SK-N-MC (cell line): Measurements from ENCODE around the gene RREB1.

ENCODE experiments used
- DNase-seq: peaks from one replicate; pipeline ENCODE4 v3.0.0-alpha.2; 2011; ENCODE audit warnings: low read depth, low spot score
- H3K27ac ChIP-seq: fragments of 200-600 bp; sonication (generic); 2 replicates; pipeline ENCODE4 v1.5.1; 2016; ENCODE audit warnings: mixed run types
- H3K36me3 ChIP-seq: fragments of 200-600 bp; sonication (generic); 2 replicates; pipeline ENCODE4 v1.6.1; 2017; ENCODE audit warnings: antibody characterized with exemption, low read length, mixed read lengths; ENCODE audit not compliant: insufficient read depth
- H3K4me3 ChIP-seq: fragments of 200-600 bp; sonication (generic); 2 replicates; pipeline ENCODE4 v1.5.1; 2016
- H3K9ac ChIP-seq: fragments of 200-600 bp; sonication (generic); 2 replicates; pipeline ENCODE4 v1.8.0; 2017; ENCODE audit warnings: mixed run types, mixed read lengths; ENCODE audit not compliant: insufficient read length
- H3K9me3 ChIP-seq: fragments of 200-600 bp; sonication (generic); 2 replicates; pipeline ENCODE4 v1.6.1; 2017; ENCODE audit warnings: low read depth, mild to moderate bottlenecking, antibody characterized with exemption, low read length, moderate library complexity, mixed read lengths
- EZH2 ChIP-seq: fragments of 200-600 bp; sonication (generic); IDR thresholded peaks from one replicate; pipeline ENCODE4 v1.6.1; 2017; ENCODE audit warnings: antibody characterized with exemption
- FOXP2 ChIP-seq: optimal IDR thresholded peaks from 2 replicates; pipeline ENCODE3; 2011; ENCODE audit warnings: mild to moderate bottlenecking, moderate library complexity; ENCODE audit not compliant: insufficient read depth; ENCODE audit errors: extremely low read length, control extremely low read depth
- POLR2AphosphoS5 ChIP-seq: IDR thresholded peaks from 2 replicates; pipeline ENCODE4 v1.6.1; 2012; ENCODE audit warnings: mild to moderate bottlenecking, low read depth, low read length, borderline replicate concordance

The RREB1 gene

GRCh38 chr6:7242835-7243178, 135.0 kb downstream of the RREB1 start:
- no peak for DNase-seq
- peak overlapping the region; percentile 54 for H3K9ac ChIP-seq
- TF ChIP-seq FOXP2 (no peak), POLR2AphosphoS5 (no peak), EZH2 (no peak)
- peak overlapping the region; percentile 96 for H3K27ac ChIP-seq
- H3K4me3 ChIP-seq, result peak overlapping the region; percentile 57
- H3K36me3 ChIP-seq, result peaks cover 47% of the 10 kb centered on the region
- H3K9me3 ChIP-seq, result no peaks in the 10 kb centered on the region

DNA sequence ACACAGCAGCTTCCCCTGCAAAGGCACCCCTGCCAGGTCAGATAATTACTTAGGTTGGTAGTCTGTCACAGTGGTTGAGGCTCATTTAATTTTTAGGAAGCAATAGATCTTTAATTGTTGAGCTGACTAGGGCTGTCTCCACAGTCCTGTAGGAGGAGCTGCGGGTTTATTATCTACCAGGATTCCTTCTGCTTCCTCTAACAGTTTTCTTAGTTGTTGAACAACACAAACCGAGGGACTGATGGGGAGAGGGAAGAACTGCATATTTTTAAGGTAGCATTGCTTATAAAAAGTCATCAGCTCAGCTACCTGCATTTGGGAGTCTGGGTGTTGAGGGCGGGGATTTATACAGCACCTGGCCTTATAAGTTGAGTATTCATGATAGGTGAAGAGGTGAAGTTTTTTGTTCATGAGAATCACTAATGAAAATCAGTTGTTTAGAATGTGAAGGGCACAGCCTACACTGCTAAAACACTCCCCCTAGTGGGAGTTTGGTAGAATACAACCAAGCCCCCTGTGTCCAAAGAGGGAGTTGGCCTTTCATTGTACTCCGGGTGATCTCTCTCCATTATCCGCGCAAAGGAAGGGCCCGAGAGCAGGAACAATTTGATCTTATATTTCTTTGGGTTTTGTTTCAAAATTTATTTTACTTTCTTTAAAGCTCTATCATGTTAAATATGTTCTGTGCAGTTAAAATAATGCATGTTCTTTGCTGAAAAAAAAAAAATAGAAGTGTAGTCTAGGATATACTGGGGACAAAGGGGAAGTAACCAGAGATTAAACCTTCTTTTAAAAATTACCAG, 135.6 kb downstream of the RREB1 start:
- H3K4me3 ChIP-seq, result peak overlapping the region; percentile 57
- H3K36me3 ChIP-seq, result peaks cover 53% of the 10 kb centered on the region
- peak; percentile 79 for DNase-seq
- H3K9me3 ChIP-seq, result no peaks in the 10 kb centered on the region
- TF ChIP-seq POLR2AphosphoS5, result no peak
- TF ChIP-seq EZH2, result no peak
- no peak for TF ChIP-seq FOXP2
- H3K9ac ChIP-seq, result peak overlapping the region; percentile 54
- peak overlapping the region; percentile 96 for H3K27ac ChIP-seq

GRCh38 chr6:7245668-7246393, 138.1 kb downstream of the RREB1 start:
- Histone ChIP-seq H3K9me3 (no peaks in the 10 kb centered on the region), H3K36me3 (peaks cover 68% of the 10 kb centered on the region), H3K4me3 (no peak overlapping the region), H3K9ac (no peak overlapping the region), H3K27ac (no peak overlapping the region)
- TF ChIP-seq POLR2AphosphoS5 (no peak), FOXP2 (no peak), EZH2 (no peak)
- no peak for DNase-seq

DNA sequence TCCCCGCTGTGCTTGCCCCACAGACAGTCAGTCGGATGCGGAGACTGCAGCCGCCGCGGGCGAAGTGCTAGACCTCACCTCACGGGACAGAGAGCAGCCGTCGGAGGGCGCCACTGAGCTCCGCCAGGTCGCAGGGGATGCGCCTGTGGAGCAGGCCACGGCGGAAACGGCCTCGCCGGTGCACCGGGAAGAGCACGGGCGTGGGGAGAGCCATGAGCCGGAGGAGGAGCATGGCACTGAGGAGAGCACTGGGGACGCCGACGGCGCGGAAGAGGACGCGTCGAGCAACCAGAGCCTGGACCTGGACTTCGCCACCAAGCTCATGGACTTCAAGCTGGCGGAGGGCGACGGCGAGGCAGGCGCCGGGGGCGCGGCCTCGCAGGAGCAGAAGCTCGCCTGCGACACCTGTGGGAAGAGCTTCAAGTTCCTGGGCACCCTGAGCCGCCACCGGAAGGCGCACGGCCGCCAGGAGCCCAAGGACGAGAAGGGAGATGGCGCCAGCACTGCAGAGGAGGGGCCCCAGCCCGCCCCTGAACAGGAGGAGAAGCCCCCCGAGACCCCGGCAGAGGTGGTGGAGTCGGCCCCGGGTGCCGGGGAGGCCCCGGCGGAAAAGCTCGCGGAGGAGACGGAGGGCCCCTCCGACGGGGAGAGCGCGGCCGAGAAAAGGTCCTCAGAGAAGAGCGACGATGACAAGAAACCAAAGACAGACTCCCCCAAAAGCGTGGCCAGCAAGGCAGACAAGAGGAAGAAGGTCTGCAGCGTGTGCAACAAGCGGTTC, 138.8 kb downstream of the RREB1 start:
- Histone ChIP-seq H3K9ac (no peak overlapping the region), H3K27ac (no peak overlapping the region), H3K4me3 (no peak overlapping the region), H3K36me3 (peaks cover 71% of the 10 kb centered on the region), H3K9me3 (no peaks in the 10 kb centered on the region)
- DNase-seq, result no peak
- TF ChIP-seq FOXP2, result no peak
- no peak for TF ChIP-seq EZH2
- no peak for TF ChIP-seq POLR2AphosphoS5

DNA sequence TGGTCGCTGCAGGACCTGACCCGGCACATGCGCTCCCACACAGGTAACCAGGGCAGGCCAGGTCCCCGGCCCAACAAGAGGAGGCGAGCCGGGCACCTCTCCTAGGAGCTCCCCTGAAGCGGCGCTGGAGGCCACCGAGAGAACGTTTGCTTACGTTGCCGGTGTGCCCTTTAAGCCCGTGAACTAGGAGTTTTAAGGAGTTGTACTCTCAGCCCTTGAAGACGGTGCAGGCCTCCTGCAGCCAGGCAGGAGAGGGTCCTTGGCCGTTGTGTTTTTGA, 139.4 kb downstream of the RREB1 start:
- TF ChIP-seq EZH2 (no peak), FOXP2 (no peak), POLR2AphosphoS5 (no peak)
- H3K27ac ChIP-seq, result no peak overlapping the region
- H3K9me3 ChIP-seq, result no peaks in the 10 kb centered on the region
- H3K9ac ChIP-seq, result no peak overlapping the region
- H3K36me3 ChIP-seq, result peaks cover 77% of the 10 kb centered on the region
- H3K4me3 ChIP-seq, result no peak overlapping the region
- no peak for DNase-seq

DNA sequence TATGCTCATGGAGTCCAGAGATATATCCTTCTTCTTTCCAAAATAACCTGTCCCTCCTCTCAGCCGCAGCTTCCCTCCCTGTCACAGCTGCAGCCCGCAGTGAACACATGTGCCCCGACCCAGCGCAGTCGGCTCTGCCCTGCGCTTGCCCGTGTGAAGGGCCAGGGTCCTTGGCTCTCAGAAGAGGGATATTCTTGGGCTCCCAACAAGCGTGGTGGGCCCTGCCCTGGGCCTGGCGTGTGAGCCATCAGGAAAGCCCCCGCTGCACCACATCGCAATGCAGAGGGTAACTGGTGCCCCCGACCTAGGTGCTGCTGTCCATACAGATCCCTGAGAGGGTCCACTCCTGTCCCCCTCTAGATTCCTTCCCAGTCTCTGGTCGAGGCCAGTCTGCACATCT, 140.1 kb downstream of the RREB1 start:
- no peak for DNase-seq
- no peak overlapping the region for H3K9ac ChIP-seq
- no peak overlapping the region for H3K4me3 ChIP-seq
- TF ChIP-seq FOXP2 (no peak), EZH2 (no peak), POLR2AphosphoS5 (no peak)
- no peaks in the 10 kb centered on the region for H3K9me3 ChIP-seq
- H3K36me3 ChIP-seq, result peaks cover 81% of the 10 kb centered on the region
- peak overlapping the region; percentile 54 for H3K27ac ChIP-seq

DNA sequence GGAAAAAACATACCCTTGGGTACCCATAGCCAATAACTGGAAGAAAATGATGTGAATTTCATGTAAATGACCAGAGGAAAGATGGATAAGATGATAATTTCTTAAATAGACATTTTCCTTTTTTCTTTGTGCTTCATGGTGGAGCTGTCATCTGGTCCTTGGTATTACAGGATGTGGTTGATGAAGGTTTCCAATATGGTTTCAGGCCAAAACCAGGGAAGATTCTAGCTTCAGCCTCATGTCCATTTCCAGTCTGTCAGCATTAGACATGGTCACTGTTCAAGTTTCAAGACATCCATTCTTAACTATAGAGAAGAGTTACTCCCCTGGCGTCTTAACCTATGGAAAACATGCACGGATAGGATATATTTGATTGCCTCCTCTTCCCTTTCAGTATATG, 141.6 kb downstream of the RREB1 start:
- no peak overlapping the region for H3K9ac ChIP-seq
- DNase-seq, result no peak
- H3K27ac ChIP-seq, result 0 out of 2 replicates have a peak overlapping the region, but pooled peaks have one; percentile 54
- H3K9me3 ChIP-seq, result no peaks in the 10 kb centered on the region
- peaks cover 78% of the 10 kb centered on the region for H3K36me3 ChIP-seq
- H3K4me3 ChIP-seq, result no peak overlapping the region
- TF ChIP-seq POLR2AphosphoS5 (no peak), EZH2 (no peak), FOXP2 (no peak)

- no peaks in the 10 kb centered on the region for H3K9me3 ChIP-seq
- 0 out of 2 replicates have a peak overlapping the region, but pooled peaks have one; percentile 6 for H3K27ac ChIP-seq
- H3K4me3 ChIP-seq, result no peak overlapping the region
- TF ChIP-seq POLR2AphosphoS5, result no peak
- H3K36me3 ChIP-seq, result peaks cover 71% of the 10 kb centered on the region
- no peak for DNase-seq
- no peak overlapping the region for H3K9ac ChIP-seq
Measured at GRCh38 chr6:7249946-7250643, 142.3 kb downstream of the RREB1 start.
